GM19467 (cell line): Measurements from ENCODE around the gene TSACC.

Experiments
- ATAC-seq: cut with Tn5 transposase; IDR thresholded peaks from one replicate; pipeline ENCODE4 v1.9.1; 2021; ENCODE audit warnings: mild to moderate bottlenecking, moderate library complexity; ENCODE audit not compliant: unreplicated experiment

Gene TSACC

GRCh38 chr1:156372876-156373275, 34.5 kb downstream of the TSACC start:
- ATAC-seq = no peak

GRCh38 chr1:156373546-156373945, 35.2 kb downstream of the TSACC start:
- ATAC-seq = no peak

GRCh38 chr1:156376146-156376545, 37.8 kb downstream of the TSACC start:
- no peak for ATAC-seq

GRCh38 chr1:156376958-156377919, 38.9 kb downstream of the TSACC start:
- ATAC-seq = no peak

- no peak for ATAC-seq
Observed at GRCh38 chr1:156378557-156378956, 40.2 kb downstream of the TSACC start.

GRCh38 chr1:156379420-156380165, 41.3 kb downstream of the TSACC start:
- ATAC-seq = no peak

- no peak for ATAC-seq
Observed at GRCh38 chr1:156382561-156382960, 44.2 kb downstream of the TSACC start.

GRCh38 chr1:156383023-156383422, 44.7 kb downstream of the TSACC start:
- no peak for ATAC-seq

- no peak for ATAC-seq
Observed at GRCh38 chr1:156384007-156384406, 45.7 kb downstream of the TSACC start.

- ATAC-seq = no peak
Observed at GRCh38 chr1:156384658-156385057, 46.3 kb downstream of the TSACC start.

- ATAC-seq = no peak
Observed at GRCh38 chr1:156385534-156386031, 47.3 kb downstream of the TSACC start.

GRCh38 chr1:156386134-156386901, 48.0 kb downstream of the TSACC start:
- no peak for ATAC-seq

GRCh38 chr1:156386949-156387869, 48.9 kb downstream of the TSACC start:
- ATAC-seq = no peak

GRCh38 chr1:156387870-156388173, 49.5 kb downstream of the TSACC start:
- no peak for ATAC-seq

- no peak for ATAC-seq
Observed at GRCh38 chr1:156388174-156389137, 50.1 kb downstream of the TSACC start.

- no peak for ATAC-seq
Observed at GRCh38 chr1:156389311-156389710, 51.0 kb downstream of the TSACC start.

- no peak for ATAC-seq
Observed at GRCh38 chr1:156390469-156391365, 52.4 kb downstream of the TSACC start.

GRCh38 chr1:156391366-156391677, 53.0 kb downstream of the TSACC start:
- ATAC-seq = no peak
